ENCODE measurements around the gene RNF182.
"Not testable (repeated sequence)": the region's sequence is repeated elsewhere in the genome, so short reads cannot be mapped to it uniquely, and the experiment has no call there.

RNF182 gene, protein sequence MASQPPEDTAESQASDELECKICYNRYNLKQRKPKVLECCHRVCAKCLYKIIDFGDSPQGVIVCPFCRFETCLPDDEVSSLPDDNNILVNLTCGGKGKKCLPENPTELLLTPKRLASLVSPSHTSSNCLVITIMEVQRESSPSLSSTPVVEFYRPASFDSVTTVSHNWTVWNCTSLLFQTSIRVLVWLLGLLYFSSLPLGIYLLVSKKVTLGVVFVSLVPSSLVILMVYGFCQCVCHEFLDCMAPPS

DNA sequence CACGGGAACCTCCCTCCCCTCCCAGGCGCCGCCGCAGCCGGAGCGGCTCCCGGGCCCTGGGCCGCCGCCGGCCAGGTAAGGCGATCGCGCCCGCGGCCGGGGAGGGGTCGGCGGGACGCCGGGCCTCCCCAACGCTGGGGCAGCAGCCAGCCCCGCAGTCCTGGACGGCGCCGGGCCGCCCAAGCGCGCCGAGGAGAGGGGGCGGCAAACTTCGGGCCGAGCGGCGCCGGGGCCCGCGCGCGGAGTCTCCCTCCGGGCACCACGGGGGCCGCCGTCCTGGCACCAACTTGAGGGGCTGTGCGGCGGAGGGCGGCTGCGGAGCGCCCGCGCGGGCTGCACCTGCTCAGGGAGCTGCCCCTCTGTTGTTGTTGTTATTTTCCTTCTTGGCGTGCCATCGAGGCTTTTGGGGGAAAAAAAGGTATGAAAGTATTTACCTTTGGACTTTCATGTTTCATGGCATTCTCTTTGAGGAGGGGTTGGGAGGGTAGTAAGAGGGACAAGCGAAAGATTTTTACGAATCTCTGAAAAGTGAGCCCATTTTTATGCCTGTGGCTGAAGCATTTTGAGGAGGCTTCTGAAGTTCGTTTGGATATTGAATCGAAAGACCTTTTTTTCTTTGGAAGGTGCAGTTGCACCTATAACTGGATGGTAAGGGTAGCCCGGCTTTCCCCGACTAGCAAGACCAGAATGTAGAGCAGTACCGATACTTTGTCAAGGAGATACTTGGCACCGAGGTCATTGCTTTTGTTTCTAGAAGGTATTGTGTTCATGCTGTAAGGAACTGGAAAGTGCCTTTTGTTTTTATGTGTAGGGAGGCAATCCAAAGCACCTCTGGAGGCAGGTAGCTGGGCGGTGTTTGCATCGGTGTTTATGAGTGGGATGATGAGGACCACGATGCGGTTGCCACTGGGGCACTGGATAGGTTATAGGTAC lies at the start of gene RNF182:
RNF182 (plus strand) TSS at position 4 of the 933 bp plus-strand sequence. CDS start 52,168 bp downstream, outside the sequence.
- DNase-seq (ENCODE audit: low read depth): peak; percentile 26

DNA sequence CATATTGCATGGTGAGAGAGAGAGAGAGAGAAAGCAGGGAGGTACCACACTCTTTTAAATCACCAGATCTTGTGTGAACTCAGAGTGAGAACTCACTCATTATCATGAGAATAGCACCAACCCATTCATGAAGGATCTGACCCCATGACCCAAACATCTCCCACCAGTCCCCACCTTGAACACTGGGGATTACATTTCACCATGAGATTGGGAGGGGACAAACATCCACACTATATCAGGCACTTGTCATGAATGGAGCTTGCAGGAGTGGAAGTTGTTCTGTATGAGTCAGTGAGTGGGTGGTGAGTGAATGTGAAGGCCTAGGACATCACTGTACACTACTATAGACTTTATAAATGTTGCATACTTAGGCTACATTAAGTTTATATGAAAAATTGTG lies 47.7 kb upstream of the RNF182 start:
- no peak for DNase-seq (ENCODE audit: low read depth)

GRCh38 chr6:13880061-13880663 lies 44.6 kb upstream of the RNF182 start:
- DNase-seq (ENCODE audit: low read depth): not testable (repeated sequence)

GRCh38 chr6:13881621-13882165 lies 43.1 kb upstream of the RNF182 start:
- DNase-seq (ENCODE audit: low read depth): no peak

GRCh38 chr6:13883966-13884365 lies 40.8 kb upstream of the RNF182 start:
- no peak for DNase-seq (ENCODE audit: low read depth)

- no peak for DNase-seq (ENCODE audit: low read depth)
These were observed 40.4 kb upstream of the RNF182 start for GRCh38 chr6:13884397-13884796.

GRCh38 chr6:13885601-13886000 lies 39.2 kb upstream of the RNF182 start:
- DNase-seq (ENCODE audit: low read depth): no peak

- DNase-seq (ENCODE audit: low read depth): no peak
These were observed 37.8 kb upstream of the RNF182 start for GRCh38 chr6:13886949-13887348.

DNA sequence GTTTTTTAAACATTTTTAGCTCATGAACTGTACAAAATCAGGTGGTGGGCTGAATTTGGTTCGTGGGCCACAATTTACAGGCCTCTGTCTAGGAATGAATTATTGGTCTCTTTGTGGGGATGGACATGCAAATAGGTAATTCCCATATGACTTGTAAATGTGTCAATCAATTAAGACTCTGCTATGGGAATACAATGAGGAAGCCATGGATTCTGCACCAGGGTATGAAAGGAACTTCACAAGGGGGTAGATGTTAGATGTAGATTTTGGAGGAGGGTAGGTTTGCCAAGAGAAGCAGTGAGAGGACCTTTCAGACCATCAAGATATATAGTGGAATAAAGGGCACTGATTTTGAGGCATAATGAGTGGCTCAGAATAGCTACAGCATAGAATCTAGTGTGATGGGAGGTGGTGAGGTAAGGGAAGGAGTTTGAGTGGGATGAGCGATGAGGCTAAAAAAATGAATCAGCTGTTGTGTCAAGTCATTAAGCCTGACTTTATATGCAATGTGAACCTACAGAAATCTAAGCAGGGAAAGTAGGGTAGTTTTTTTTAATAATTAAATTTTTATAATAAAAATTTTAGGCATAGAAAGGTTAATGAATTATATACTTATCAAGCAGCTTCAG lies 32.6 kb upstream of the RNF182 start:
- no peak for DNase-seq (ENCODE audit: low read depth)

DNA sequence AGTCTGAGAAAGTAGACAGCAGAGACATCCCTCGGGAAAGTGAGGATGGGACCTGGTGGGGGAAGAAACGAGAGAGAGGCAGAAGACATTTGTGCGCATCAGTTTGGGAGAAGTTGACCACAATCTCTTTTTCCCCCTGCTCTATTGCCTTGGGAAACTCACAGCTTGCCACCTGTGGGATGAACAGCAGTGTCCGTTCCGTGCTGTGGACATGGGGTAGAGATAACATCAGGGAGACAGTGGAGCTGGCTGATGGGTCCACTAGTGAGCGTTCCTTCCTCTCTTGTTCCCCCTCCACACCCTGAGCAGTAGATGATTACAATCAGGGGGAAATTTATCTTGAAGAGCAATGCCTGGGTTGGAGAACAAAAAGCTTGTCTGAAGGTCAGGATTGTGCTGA lies 21.8 kb upstream of the RNF182 start:
- no peak for DNase-seq (ENCODE audit: low read depth)

DNA sequence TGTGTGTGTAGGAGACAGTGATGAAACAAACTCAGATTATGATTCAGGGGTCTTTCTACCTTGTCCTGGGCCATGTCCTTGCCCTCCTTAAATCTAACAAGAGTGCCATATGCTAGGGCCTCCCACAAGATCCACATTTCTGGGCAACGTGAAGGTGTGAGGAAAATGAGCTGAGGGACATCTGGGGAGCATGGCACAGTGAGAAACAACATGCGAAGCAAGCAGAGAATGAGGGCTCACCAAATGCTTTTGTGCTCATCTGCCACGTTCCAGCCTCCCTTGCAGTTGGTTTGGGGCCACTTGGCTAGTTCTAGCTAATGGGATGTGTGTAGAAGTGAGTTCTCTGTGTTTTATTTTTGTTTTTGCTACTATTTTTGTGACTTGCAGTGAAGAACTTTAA lies 21.4 kb upstream of the RNF182 start:
- no peak for DNase-seq (ENCODE audit: low read depth)

DNA sequence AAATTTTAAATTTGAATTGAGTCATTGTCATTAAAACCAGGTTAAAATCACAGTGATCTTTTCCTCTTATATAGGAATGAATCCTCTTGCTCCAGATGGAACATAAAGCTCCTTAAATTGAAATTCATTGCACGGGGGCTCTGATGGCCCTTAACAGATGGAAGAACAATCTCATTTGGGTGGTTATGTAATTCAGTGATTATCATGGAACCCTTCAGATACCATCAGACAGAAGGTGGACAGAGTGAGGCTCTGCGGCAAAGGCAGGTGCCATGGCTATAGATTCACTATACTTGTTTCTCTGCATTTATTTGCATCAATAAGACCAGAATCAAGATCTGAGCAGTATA lies 17.8 kb upstream of the RNF182 start:
- no peak for DNase-seq (ENCODE audit: low read depth)

- DNase-seq (ENCODE audit: low read depth): no peak
These were observed 17.0 kb upstream of the RNF182 start for GRCh38 chr6:13907614-13908215.

GRCh38 chr6:13908955-13909381 lies 15.8 kb upstream of the RNF182 start:
- peak; percentile 13 for DNase-seq (ENCODE audit: low read depth)

GRCh38 chr6:13910443-13910842 lies 14.3 kb upstream of the RNF182 start:
- DNase-seq (ENCODE audit: low read depth): no peak

- DNase-seq (ENCODE audit: low read depth): no peak
These were observed 13.4 kb upstream of the RNF182 start for GRCh38 chr6:13911337-13911736.

DNA sequence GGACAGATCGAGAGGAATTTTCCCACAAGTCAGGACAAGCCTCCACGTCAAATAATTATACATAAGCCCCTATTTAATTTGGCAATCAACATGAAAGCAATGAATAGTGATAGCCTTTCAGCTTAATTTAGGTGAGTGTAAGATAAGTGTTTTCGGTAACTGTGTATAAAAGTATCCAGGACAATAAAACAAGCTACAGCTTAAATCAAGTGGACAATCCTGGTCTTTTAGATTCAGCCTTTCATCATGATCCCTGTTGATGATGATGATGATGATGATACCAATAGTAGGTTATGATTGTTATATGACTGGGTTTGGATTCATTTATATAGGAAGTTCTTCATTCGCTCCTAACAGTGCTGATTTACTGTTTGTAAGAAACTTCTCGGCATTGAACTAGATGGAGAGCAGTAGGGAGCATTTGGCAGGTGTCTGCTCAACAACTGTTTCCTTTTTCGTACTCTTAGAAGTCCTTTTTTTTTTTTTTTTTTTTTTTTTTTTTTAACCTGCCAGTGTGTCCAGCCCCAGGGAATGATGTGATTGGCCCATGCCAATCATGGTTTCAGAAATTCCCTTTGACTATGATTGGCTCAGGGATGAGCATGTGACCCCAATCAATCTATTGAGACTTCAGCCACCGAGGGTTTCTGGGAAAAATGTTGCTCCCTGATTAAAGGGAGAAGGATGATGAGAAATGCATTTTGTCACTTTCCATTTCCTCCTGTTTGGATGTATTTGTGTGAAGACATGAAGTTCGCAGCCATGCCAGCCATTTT lies 11.3 kb upstream of the RNF182 start:
- DNase-seq (ENCODE audit: low read depth): no peak

DNA sequence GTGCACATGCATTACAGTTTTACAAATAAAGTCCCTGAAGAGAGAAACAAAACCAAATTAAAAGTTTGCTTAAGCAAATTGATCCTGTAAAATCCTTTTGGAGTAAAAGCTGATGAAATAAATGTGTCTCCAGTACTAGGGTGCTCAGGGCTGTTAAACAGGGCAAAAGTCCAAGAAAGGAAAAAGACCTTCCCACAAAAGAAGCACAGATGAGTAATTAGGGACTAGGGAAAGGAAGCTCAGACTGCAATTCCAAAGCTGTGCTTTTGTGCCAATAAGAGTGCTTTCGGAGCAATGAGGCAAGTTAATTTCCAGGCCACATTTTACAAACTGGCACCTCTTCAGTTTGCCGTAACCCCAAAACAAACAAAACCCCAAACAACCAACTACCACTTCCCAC lies 10.4 kb upstream of the RNF182 start:
- DNase-seq (ENCODE audit: low read depth): no peak

DNA sequence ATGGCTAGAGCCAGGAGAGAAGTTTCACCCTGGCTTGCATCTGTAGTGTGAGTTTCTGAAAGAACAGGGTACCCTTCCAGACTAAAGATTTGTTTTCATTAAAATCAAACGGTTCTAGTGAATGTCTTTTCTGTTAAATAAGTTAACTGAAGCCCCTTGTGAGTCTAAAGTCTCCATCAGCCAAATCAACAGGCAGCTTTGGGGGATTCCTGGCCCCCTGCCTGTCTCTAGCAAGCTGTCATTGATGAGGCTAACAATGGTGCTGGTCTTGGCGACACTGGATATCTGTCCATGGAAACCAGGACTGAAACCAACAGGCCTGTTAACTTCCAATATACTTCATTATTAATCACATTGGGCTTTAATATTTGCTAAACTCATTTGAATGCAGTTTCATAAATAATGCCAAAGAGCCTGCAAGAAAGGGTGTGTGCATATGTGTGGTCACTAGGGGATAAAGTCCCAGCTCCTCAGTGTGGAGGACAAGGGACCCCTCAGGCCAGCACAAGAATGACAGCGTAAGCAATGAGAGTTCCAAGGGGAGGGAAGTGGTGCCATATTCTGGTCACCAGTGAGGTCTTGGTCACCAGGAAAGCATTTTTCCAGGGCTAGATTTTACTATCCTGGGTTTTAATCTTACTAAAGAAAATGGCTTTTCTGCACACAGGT lies 9.1 kb upstream of the RNF182 start:
- no peak for DNase-seq (ENCODE audit: low read depth)

DNA sequence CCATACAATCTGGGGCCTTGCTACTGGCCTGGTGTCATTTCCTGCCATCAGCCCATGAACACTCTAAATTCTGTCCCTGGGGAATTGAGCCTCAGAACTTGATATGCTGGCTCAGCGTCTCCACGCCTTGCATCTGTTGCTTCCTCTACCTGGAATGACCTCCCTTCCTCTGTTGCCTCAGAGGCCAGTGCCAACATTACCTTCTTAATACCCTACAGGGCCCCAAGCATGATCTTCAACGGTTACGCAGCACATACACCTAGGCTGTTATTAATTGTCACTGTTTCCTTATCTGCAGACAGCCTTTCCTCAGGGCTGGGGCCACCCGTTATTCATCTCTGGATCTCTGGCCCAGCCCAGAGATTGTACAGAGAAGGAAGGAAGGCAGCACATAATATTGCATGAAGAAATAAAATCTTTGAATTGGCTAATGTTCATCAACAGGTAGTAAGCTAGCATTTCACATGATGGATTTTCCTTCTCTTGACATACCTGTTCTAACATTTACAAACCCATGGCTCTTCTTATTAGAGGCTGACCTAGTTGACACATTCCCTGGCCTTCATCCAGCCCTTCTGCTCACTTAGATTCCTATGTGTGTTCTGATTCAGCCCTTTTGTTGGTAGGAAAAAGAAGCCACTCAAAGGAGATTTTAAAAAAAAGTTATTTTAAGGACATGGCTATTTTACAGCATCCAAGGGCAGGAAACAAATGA lies 8.4 kb upstream of the RNF182 start:
- no peak for DNase-seq (ENCODE audit: low read depth)

All from stimulated activated CD4-positive, alpha-beta T cell treated with anti-CD3 and anti-CD28 coated beads, Interleukin-2, amount 100 ng/mL, for 4 hours (primary cell).